C4-2B (cell line): ENCODE measurements around the gene C1R.

Source experiments
- CTCF ChIP-seq: fragments of 450-650 bp; conservative IDR thresholded peaks from 2 replicates; pipeline ENCODE4 v1.5.1; 2017; ENCODE audit warnings: mild to moderate bottlenecking
- ZFX ChIP-seq: fragments of 450-650 bp; IDR thresholded peaks from 2 replicates; pipeline ENCODE4 v1.6.1; 2017

- TF ChIP-seq CTCF (no peak), ZFX (no peak)
Measured at GRCh38 chr12:7129287-7129871, 37.1 kb upstream of the C1R start.
